IPS DF 4.7 (cell line): Measurements from ENCODE around the gene DLG1.

Source experiments
- DNase-seq: peaks from one replicate; pipeline ENCODE4 v3.0.0-alpha.2; 2013; ENCODE audit warnings: low spot score; ENCODE audit errors: extremely low read depth

DLG1 gene

DNA sequence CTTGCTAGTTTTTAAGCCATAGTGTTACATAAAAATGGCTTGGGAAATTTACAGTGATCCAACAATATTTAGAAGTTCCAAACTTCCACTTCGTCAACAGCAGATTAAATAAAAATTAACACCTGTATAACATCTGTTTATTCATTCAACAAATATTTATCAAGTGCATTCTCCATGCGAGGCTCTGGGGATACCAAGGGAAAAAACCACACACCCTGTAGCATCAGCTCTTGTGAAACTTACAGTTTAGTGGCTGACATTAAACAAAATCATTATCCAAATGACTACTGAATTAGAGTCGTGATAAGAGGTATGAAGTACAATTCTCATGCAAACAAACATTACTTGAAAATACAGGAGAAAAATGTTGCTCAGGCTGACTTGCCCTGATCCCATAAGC, 122.9 kb downstream of the DLG1 start:
- DNase-seq = no peak

DNA sequence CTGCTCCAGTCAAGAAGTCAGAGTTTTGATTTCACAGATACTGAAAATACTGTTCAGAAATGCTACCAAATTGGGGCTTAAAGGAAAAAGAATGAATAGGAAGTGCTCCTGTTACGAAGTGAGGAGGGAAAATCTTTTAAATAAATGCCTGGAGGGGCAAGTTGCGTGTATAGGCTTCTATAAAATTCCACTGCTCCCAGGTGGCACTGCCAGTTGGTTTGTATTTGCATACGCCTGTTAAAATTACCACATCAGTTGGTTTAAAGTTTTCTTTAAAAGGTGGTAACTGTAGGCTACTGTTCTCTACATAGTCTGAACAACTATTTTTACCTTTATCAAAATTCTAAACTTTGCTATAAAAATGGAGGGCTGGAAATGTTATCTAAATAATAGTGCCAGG, 123.5 kb downstream of the DLG1 start:
- no peak for DNase-seq

DNA sequence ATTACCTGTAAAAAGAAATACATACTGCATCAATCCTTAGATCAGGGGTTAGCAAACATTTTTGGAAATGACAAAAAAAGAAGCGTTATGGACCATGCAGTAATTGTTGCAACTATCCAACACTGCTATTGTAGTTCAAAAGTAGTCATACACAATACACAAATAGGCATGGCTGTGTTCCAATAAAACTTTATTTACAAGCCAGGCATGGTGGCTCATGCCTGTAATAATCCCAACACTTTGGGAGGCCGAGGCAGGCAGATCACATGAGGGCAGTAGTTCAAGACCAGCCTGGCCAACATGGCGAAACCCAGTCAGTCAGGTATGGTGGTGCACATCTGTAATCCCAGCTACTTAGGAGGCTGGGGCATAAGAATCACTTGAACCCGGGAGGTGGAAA, 124.8 kb downstream of the DLG1 start:
- DNase-seq = no peak

- DNase-seq = no peak
Measured at GRCh38 chr3:197171481-197172067, 126.8 kb downstream of the DLG1 start.

DNA sequence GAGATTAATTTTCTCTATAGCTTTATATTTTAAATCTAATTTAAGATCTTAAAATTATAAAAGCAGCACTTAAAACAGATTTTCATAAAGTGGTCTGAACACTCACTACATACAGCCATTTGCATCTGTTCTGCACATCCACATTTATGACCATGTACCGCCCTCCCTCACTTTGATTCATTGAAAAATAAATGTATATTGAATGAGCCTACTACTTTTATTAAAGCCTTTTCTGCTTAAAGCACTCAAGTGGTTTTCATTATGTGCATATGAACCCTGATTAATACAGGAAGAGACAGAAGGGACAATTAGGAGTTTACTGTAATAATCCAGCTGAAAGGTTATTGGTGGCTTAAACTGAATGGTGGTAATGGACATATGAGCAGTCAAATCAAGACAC, 129.4 kb downstream of the DLG1 start:
- DNase-seq = no peak

DNA sequence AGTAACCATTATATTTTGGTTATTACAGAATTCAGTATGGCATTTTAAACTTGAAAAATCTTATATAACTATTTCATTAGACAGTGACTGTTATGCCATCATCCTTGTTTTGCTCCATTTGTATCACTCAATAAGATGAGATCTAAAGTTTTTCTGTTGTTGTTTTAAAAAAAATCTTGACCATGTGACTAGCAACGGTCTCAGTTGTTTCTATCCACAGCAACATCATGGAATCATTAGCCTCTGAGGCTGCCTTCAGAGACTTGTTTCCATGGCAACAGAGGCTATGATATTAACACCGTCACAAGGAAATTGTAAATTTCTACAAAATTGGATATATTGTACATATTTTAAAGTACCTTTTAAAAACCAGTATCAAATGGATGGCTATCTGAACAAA, 129.8 kb downstream of the DLG1 start:
- no peak for DNase-seq

GRCh38 chr3:197168063-197168462, 130.3 kb downstream of the DLG1 start:
- DNase-seq = no peak

DNA sequence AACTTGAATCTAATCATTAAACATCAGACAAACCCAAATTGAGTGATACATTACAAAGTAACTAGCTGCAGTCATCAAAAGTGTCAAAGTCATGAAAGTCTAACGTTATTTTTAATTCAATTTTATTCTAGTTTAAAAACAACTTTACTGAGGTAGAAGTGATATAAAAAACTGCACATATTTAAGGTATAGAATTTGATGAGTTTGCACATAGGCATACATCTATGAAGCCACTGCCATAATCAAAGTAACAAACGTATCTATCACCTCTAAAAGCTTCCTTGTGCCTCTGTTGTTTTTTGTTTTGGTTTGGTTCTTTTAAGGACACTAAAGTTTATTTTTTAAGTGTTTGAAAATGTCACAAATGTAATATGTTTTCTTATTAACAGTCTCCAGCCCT, 130.9 kb downstream of the DLG1 start:
- DNase-seq = no peak

- no peak for DNase-seq
Measured at GRCh38 chr3:197165890-197166289, 132.5 kb downstream of the DLG1 start.

- DNase-seq = no peak
Measured at GRCh38 chr3:197155046-197155445, 143.4 kb downstream of the DLG1 start.

DNA sequence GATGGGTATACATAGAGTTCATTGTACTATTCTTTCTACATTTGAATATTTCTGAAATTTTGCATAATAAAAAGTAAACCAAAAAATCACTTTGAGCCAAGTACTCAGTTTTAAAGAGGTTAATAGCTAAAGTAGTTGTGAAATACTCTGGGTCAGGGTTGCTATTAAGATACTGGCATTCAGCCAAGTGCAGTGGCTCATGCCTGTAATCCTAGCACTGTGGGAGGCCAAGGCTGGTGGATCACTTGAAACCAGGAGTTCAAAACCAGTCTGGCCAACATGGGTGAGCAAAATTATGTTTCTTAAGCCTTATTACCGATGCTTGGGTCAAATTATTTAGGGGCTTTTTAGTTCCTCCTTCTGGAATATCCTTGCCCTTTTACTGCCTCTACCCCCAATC, 146.8 kb downstream of the DLG1 start:
- no peak for DNase-seq

DNA sequence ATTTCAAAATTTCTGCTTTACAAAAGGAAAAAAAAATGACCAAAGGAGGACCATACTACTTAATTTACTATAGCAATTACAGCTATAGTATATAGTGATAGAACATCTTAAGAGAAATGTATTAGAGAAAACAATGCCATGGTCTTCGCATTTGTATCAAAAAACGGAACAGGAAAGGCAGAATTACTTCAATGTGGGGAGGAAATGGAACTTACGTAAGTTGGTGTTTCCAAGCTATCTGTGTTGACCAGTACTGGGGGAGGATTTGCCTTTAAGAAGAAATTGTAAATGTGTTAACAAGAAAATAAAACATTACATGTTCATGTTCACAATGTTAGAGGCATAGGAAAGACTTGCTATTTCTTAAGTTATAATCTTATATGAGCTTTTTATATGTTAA, 148.9 kb downstream of the DLG1 start:
- DNase-seq = no peak

- DNase-seq = no peak
Measured at GRCh38 chr3:197144188-197144587, 154.2 kb downstream of the DLG1 start.

DNA sequence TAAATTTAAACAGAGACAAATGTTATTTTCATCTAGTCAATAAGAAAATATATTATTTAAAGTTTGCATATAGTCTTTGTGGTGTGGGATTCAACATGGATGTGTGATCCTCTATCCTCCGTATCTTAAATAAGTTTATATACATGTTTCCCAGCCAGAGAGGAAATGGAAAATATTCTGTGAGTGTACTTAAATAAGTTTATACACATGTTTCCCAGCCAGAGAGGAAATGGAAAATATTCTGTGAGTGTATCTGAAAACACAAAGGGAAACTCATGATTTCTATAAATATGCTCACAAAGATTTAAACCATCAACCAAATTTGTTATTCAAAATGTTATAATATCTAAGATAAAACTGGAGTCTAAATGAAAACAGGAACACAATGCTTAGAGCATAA, 158.8 kb downstream of the DLG1 start:
- no peak for DNase-seq

DNA sequence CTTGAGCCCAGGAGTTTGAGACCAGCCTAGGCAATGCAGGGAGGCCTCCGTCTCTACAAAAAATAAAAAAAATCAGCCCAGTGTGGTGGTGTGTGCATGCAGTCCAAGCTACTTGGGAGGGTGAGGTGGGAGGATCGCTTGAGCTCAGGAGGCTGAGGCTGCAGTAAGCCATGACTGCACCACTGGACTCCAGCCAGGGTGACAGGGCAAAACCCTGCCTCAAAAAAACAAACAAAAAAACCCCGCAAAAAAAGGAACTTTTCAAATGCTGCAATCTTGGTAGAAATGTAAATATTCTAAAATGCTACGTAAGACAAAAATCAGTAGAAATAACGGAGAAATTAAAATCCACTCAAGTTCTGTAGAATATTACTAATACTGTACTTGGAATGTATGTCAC, 160.7 kb downstream of the DLG1 start:
- no peak for DNase-seq

- DNase-seq = no peak
Measured at GRCh38 chr3:197136744-197137143, 161.7 kb downstream of the DLG1 start.

- no peak for DNase-seq
Measured at GRCh38 chr3:197135212-197135611, 163.2 kb downstream of the DLG1 start.

DNA sequence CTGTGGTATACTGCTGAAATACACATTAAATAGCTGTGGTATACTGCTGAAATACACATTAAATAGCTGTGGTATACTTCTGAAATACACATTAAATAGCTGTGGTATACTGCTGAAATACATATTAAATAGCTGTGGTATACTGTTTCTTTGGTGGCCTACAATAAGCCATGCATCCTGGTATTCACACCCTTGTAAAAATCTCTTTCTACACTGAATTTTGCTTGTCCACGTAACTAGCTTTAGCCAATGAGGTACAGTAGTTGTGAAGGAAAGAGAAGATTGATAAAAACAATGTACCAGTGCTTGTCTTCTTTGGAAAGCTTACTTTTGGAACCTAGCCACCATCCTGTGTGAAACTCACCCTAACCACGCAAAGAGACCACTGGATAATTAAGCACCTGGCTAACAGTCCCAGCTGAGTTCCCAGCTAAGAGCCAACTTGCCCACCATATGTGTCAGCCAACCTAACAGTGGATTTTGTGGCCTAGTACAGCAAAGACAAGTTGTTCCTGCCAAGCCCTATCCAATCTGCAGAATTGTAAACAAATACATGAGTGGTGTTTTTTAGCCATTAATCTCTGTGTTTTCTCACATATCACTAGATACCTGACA, 165.4 kb downstream of the DLG1 start:
- DNase-seq = no peak

DNA sequence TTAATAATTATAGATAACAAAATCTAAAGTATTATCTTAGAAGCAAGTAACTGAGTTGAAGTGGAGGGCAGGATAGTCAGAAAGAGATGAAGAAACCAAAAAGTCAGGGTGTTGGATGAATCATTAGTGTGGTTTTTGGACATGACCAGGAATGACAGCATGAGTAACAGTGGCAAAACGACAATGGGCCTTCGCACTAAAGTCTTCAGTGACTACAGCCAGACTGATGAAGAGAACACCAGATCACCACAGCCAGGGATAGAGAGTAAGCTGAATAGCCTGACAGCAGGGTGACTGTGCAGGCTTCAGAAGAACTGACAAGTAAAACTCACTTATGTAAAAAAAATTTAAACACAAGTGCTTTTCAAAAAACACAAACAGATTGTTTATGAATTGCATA, 172.8 kb downstream of the DLG1 start:
- DNase-seq = no peak

GRCh38 chr3:197124713-197125112, 173.7 kb downstream of the DLG1 start:
- DNase-seq = no peak

- no peak for DNase-seq
Measured at GRCh38 chr3:197122394-197122793, 176.0 kb downstream of the DLG1 start.

GRCh38 chr3:197117114-197117513, 181.3 kb downstream of the DLG1 start:
- DNase-seq = no peak

- DNase-seq = no peak
Measured at GRCh38 chr3:197114007-197114406, 184.4 kb downstream of the DLG1 start.

DNA sequence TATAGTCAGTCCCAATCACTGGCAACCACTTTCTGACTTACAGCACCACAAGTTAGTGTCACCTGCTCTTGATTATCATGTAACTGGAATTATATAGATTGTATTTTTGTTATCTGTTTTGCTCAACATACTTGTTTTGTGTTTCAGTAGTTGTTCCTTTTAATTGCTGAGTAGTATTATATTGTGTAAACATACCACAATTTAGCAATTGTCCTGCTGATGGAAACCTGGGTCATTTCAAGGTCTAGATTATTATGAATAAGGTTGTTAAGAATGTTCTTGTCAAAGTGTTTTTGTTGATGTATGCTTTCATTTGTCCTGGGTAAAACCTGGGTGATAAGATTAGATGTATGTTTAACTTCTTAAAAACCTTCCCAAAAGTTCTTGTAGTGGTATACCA, 186.7 kb downstream of the DLG1 start:
- DNase-seq = no peak
